ENCODE measurements around the gene CYBRD1. TPM values are rescaled to one million over a fixed set of nuclear protein-coding genes. Genes with fewer than 3 reads are reported as not detected.

The CYBRD1 gene
- total RNA-seq, 1 experiment from 2014 or later: 7.9 TPM

Other genes with a start within 250 kb of the CYBRD1 start
- 47.8 to 59.1 TPM (median 53.4 TPM) in 3 replicates for gene METTL8, start 88.5 kb upstream of the CYBRD1 start, total RNA-seq (2021)
- gene DCAF17, start 88.2 kb upstream of the CYBRD1 start, total RNA-seq (2021): 27.2 to 34.0 TPM (median 30.5 TPM) in 3 replicates
- gene DYNC1I2, start 165.0 kb downstream of the CYBRD1 start, total RNA-seq (2021): 67.9 to 73.7 TPM (median 69.1 TPM) in 3 replicates

All from WTC11 (cell line).